MM.1S (cell line): ENCODE data around the gene TOM1.

ENCODE experiments used
- DNase-seq: peaks from one replicate; pipeline ENCODE4 v3.0.0-alpha.2; 2015
- H2AFZ ChIP-seq: fragments of 300-600 bp; sonication (generic); 2 replicates; pipeline ENCODE4 v1.6.0; 2016; ENCODE audit warnings: antibody characterized with exemption, low read length
- H3F3A ChIP-seq: fragments of 300-600 bp; sonication (generic); 2 replicates; pipeline ENCODE4 v1.6.1; 2016; ENCODE audit warnings: mild to moderate bottlenecking, antibody characterized with exemption, low read length, moderate library complexity, mixed read lengths; ENCODE audit not compliant: insufficient read depth
- H3K27ac ChIP-seq: fragments of 300-600 bp; sonication (generic); 2 replicates; pipeline ENCODE4 v1.5.1; 2016; ENCODE audit warnings: mild to moderate bottlenecking, low read length
- H3K27me3 ChIP-seq: fragments of 300-600 bp; sonication (generic); replicated peaks from 2 replicates; pipeline ENCODE4 v1.6.0; 2016; ENCODE audit warnings: low read length; ENCODE audit not compliant: insufficient read depth
- H3K36me3 ChIP-seq: fragments of 300-600 bp; sonication (generic); replicated peaks from 2 replicates; pipeline ENCODE4 v1.6.1; 2016; ENCODE audit warnings: mild to moderate bottlenecking, low read length, mixed read lengths; ENCODE audit not compliant: insufficient read depth
- H3K4me1 ChIP-seq: fragments of 300-600 bp; sonication (generic); 2 replicates; pipeline ENCODE4 v1.6.1; 2016; ENCODE audit warnings: low read length, mixed read lengths
- H3K4me2 ChIP-seq: fragments of 300-600 bp; sonication (generic); 2 replicates; pipeline ENCODE4 v1.6.0; 2016; ENCODE audit warnings: low read depth, low read length
- H3K4me3 ChIP-seq: fragments of 300-600 bp; sonication (generic); 2 replicates; pipeline ENCODE4 v1.5.1; 2016; ENCODE audit warnings: low read length, mixed read lengths
- H3K79me2 ChIP-seq: fragments of 300-600 bp; sonication (generic); 2 replicates; pipeline ENCODE4 v1.6.1; 2016; ENCODE audit warnings: mixed run types, low read length, mixed read lengths
- H3K9ac ChIP-seq: fragments of 300-600 bp; sonication (generic); 2 replicates; pipeline ENCODE4 v1.6.1; 2016; ENCODE audit warnings: low read length, mixed read lengths
- H3K9me2 ChIP-seq: fragments of 300-600 bp; sonication (generic); replicated peaks from 2 replicates; pipeline ENCODE4 v1.6.1; 2016; ENCODE audit warnings: mild to moderate bottlenecking, low read length, mixed read lengths; ENCODE audit not compliant: insufficient read depth
- H3K9me3 ChIP-seq: fragments of 300-600 bp; sonication (generic); replicated peaks from 2 replicates; pipeline ENCODE4 v1.6.1; 2016; ENCODE audit warnings: mild to moderate bottlenecking, low read length, mixed read lengths; ENCODE audit not compliant: insufficient read depth
- H4K20me1 ChIP-seq: fragments of 300-600 bp; sonication (generic); 2 replicates; pipeline ENCODE4 v1.6.1; 2016; ENCODE audit warnings: mild to moderate bottlenecking, low read length, moderate library complexity, mixed read lengths; ENCODE audit not compliant: insufficient read depth
- EZH2 ChIP-seq: fragments of 300-600 bp; sonication (generic); optimal IDR thresholded peaks from 2 replicates; pipeline ENCODE3; 2017; ENCODE audit warnings: low read depth, mild to moderate bottlenecking, antibody characterized with exemption, low read length, mixed read lengths
- EZH2phosphoT487 ChIP-seq: fragments of 300-600 bp; sonication (generic); IDR thresholded peaks from 2 replicates; pipeline ENCODE4 v1.6.1; 2018; ENCODE audit warnings: antibody characterized with exemption, low read length
- TF ChIP-seq, protein P1 (sequence below): fragments of 300-600 bp; sonication (generic); IDR thresholded peaks from 2 replicates; pipeline ENCODE4 v1.5.1; 2016; ENCODE audit warnings: antibody characterized with exemption, low read length, mixed read lengths

The TOM1 gene

DNA sequence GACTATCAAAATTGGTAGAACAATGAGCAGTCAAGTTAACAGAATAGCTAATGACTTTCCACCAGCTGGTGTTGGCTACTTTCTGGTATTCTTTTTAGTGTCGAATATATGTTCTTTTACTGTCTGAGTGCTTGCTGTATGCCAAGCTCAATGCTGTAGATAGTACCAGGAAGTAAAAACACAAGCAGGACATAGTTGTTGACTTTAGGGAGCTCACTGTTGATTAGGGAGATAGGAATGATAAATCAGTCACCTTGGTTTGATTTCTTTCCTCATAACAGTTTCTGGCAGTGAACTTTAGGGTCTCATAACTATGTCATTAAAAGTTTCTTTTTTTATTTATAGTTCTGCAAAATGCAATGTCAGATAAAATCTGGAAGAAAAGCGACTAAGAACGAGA is 33.4 kb upstream of the TOM1 start:
- Histone ChIP-seq H3K27ac (no peak overlapping the region), H3K9me3 (no peaks in the 10 kb centered on the region), H2AFZ (no peak overlapping the region), H3K4me1 (no peaks in the 10 kb centered on the region), H3K4me2 (no peak overlapping the region), H4K20me1 (no peaks in the 10 kb centered on the region), H3K9ac (no peak overlapping the region), H3K27me3 (no peaks in the 10 kb centered on the region), H3K36me3 (no peaks in the 10 kb centered on the region), H3F3A (no peaks in the 10 kb centered on the region), H3K9me2 (no peaks in the 10 kb centered on the region), H3K4me3 (no peak overlapping the region), H3K79me2 (peaks cover 5% of the 10 kb centered on the region; the same call in 1 of the 2 replicates)
- TF ChIP-seq, protein P1, sequence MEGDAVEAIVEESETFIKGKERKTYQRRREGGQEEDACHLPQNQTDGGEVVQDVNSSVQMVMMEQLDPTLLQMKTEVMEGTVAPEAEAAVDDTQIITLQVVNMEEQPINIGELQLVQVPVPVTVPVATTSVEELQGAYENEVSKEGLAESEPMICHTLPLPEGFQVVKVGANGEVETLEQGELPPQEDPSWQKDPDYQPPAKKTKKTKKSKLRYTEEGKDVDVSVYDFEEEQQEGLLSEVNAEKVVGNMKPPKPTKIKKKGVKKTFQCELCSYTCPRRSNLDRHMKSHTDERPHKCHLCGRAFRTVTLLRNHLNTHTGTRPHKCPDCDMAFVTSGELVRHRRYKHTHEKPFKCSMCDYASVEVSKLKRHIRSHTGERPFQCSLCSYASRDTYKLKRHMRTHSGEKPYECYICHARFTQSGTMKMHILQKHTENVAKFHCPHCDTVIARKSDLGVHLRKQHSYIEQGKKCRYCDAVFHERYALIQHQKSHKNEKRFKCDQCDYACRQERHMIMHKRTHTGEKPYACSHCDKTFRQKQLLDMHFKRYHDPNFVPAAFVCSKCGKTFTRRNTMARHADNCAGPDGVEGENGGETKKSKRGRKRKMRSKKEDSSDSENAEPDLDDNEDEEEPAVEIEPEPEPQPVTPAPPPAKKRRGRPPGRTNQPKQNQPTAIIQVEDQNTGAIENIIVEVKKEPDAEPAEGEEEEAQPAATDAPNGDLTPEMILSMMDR = no peak
- TF ChIP-seq EZH2 = no peak
- no peak for DNase-seq

DNA sequence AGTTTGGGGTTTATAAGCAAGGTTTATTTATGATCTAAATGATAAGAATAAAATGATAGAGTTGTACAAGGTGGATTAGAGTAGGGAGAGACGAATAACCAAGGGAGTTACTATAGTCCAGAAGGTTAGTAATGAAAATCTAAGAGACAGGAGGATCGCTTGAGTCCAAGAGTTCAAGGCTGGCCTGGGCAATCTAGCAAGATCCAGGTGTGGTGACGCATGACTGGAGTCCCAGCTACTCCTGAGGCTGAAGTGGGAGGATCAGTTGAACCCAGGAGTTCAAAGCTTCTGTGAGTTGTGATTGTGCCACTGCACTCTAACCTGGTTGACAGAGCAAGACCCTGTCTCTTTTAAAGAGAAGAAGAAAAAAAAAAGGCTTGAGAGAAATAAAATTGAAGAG is 30.1 kb upstream of the TOM1 start:
- H3K9ac ChIP-seq = no peak overlapping the region
- no peaks in the 10 kb centered on the region for H3K36me3 ChIP-seq
- H3K9me3 ChIP-seq = no peaks in the 10 kb centered on the region
- H4K20me1 ChIP-seq = no peaks in the 10 kb centered on the region; the same call in 1 of the 2 replicates
- no peak overlapping the region for H3K4me3 ChIP-seq
- no peaks in the 10 kb centered on the region for H3K9me2 ChIP-seq
- H3K27ac ChIP-seq = no peak overlapping the region
- DNase-seq = no peak
- no peaks in the 10 kb centered on the region for H3K4me1 ChIP-seq
- TF ChIP-seq, protein P1 = no peak
- TF ChIP-seq EZH2 = no peak
- no peak for TF ChIP-seq EZH2phosphoT487
- H3K79me2 ChIP-seq = peaks cover 5% of the 10 kb centered on the region; the same call in 1 of the 2 replicates
- no peak overlapping the region for H3K4me2 ChIP-seq
- no peaks in the 10 kb centered on the region for H3K27me3 ChIP-seq
- no peak overlapping the region for H2AFZ ChIP-seq
- H3F3A ChIP-seq = no peaks in the 10 kb centered on the region

DNA sequence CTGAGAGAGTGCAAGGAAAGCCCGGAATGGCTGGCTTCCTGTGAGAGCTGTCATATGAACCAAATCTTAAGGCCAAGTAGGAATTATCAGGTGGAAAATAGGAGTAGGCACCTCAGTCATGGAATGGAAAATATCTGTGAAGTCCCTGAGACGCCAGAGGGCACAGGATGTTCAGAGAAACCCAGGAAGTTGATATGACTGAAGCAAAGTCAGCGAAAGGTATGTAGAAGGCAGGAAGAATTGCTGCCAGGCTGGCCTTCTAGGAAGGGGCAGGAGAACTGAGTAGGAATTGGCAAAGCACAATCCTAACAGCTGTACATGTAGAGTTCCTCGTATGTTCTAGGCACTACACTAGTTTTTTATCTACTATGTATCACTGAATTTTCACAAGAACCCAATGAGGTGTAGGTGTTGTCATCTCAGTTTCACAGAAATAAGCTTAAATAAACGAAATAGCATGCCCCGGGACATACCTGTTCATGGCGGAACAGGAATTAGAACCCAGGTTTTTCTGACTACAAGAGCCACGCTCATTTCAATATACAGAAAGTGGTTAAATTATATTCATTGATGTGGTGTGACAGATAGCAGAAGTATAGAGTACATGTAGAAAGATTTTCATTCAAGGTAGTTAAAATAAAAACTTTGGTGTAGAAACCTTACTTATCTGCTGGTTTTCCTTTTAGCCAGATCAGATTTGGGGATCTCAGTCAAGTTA is 25.4 kb upstream of the TOM1 start:
- H3K36me3 ChIP-seq = no peaks in the 10 kb centered on the region
- H3K27me3 ChIP-seq = no peaks in the 10 kb centered on the region
- H3K4me1 ChIP-seq = no peaks in the 10 kb centered on the region
- peaks cover 6% of the 10 kb centered on the region; the same call in 1 of the 2 replicates for H3K79me2 ChIP-seq
- no peak overlapping the region for H3K27ac ChIP-seq
- no peaks in the 10 kb centered on the region for H3K9me2 ChIP-seq
- no peak overlapping the region for H3K9ac ChIP-seq
- no peak overlapping the region for H3K4me3 ChIP-seq
- no peaks in the 10 kb centered on the region; the same call in 1 of the 2 replicates for H4K20me1 ChIP-seq
- DNase-seq = no peak
- no peaks in the 10 kb centered on the region for H3K9me3 ChIP-seq
- no peaks in the 10 kb centered on the region for H3F3A ChIP-seq
- no peak overlapping the region for H2AFZ ChIP-seq
- H3K4me2 ChIP-seq = no peak overlapping the region
- TF ChIP-seq EZH2 = no peak
- TF ChIP-seq EZH2phosphoT487 = no peak
- TF ChIP-seq, protein P1 = no peak
